Measurements from ENCODE around the gene SHQ1. TPM values are rescaled to one million over a fixed set of nuclear protein-coding genes. Genes with fewer than 3 reads are reported as not detected.
"Not testable (repeated sequence)": the region's sequence is repeated elsewhere in the genome, so short reads cannot be mapped to it uniquely, and the experiment has no call there.

Gene SHQ1
- total RNA-seq, 2 donors from 2014 or later = 21.5 to 22.0 TPM

GRCh38 chr3:72811571-72811970 is 36.7 kb downstream of the SHQ1 start:
- DNase-seq (no peak), ATAC-seq (no peak)
- intact Hi-C loops (cut with DNase I, micrococcal nuclease) = loop anchor here in 1 of 2 donors (10.0 kb wide), 1 partner anchor 857 kb away; no protein-coding TSS in a partner anchor

DNA sequence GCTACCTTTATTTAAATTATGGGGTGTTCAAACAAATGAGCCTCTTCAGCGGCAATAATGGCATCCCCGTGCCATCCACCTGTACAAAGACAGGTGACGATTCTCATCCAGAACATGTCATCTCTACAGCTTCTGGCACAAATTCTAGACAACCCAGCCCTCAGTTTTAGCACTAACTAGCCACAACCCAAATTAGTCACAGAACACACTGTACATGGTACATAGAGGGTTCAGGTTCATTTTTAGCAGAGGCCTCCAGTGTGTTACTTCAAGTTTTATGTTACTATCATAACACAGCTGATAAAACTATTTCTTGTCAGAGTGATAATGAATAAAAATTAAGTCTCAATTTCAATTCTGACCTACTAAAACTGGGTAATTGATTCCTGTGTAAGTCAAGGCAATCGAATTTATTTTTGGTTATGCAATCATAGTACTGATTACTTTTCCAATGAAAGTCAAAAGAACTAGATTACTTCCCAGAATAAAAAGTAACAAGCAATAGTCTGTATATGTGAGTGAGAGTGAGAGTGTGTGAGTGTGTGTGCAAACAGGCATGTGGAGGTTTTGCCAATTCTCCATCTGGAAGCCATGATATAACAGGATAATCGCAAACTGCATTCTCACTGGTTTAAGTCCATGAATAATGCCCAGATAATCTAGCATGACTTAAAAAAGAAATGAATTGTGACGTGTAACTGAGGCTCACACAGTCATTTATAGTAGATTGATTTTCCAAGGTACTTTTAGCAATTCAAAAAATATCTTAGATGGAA is 37.4 kb downstream of the SHQ1 start:
- intact Hi-C loops (cut with DNase I, micrococcal nuclease) = loop anchor here in 1 of 2 donors (10.0 kb wide), 1 partner anchor 856 kb away; no protein-coding TSS in a partner anchor
- no peak for DNase-seq
- ATAC-seq = no peak

DNA sequence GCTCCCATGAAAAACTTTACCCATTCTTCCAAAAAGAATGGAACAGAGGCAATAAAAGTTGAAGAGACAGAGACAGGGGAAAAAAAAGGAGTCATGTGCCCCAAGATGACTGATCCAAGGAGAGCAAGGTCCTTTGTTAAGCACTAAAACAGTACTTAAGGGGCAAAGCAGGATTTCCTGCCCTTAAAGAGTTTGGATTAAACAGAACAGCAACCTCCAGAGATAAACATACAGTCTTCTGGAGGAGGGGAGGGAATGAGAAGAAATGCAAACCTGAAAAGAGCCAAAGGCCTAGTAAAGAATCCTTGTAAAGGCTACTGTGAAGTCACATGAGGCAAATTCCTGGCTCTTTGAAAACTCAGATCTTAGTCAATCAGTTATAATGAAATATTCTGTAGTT is 38.2 kb downstream of the SHQ1 start:
- DNase-seq (no peak), ATAC-seq (no peak)

GRCh38 chr3:72804361-72804760 is 43.9 kb downstream of the SHQ1 start:
- ATAC-seq (no peak), DNase-seq (no peak)
- intact Hi-C loops (cut with DNase I, micrococcal nuclease) = no loop called here

More for the DNA sequence above, 38.2 kb downstream of the SHQ1 start:
- intact Hi-C loops (cut with DNase I, micrococcal nuclease) = loop anchor here in 1 of 2 donors (10.0 kb wide), 1 partner anchor 855 kb away; no protein-coding TSS in a partner anchor

GRCh38 chr3:72803573-72803972 is 44.7 kb downstream of the SHQ1 start:
- DNase-seq (no peak), ATAC-seq (no peak)
- intact Hi-C loops (cut with DNase I, micrococcal nuclease) = no loop called here

DNA sequence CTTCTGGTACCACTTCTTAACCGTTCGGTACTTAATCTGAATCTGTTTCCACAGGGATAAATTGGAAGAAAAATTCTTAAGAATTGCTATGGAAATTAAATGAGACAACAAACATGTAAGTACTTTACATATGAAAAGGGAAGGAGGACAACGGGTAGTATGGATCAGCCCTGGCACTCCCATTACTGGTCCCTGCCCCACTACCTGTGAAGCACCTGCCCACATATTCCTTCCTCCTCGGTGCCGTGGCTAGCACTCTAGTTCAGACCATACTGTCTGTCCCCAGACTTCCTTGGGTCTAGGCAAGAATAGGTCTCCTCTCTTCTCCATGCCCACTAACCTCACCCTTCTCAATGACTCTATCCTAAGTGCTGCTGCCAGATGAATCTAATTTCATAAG is 46.2 kb downstream of the SHQ1 start:
- intact Hi-C loops (cut with DNase I, micrococcal nuclease) = no loop called here
- ATAC-seq (no peak), DNase-seq (no peak)

GRCh38 chr3:72800869-72801268 is 47.4 kb downstream of the SHQ1 start:
- DNase-seq = no peak
- intact Hi-C loops (cut with DNase I, micrococcal nuclease) = no loop called here
- no peak for ATAC-seq

GRCh38 chr3:72798552-72799195 is 49.6 kb downstream of the SHQ1 start:
- no peak for DNase-seq
- ATAC-seq = no peak
- intact Hi-C loops (cut with DNase I, micrococcal nuclease) = no loop called here

DNA sequence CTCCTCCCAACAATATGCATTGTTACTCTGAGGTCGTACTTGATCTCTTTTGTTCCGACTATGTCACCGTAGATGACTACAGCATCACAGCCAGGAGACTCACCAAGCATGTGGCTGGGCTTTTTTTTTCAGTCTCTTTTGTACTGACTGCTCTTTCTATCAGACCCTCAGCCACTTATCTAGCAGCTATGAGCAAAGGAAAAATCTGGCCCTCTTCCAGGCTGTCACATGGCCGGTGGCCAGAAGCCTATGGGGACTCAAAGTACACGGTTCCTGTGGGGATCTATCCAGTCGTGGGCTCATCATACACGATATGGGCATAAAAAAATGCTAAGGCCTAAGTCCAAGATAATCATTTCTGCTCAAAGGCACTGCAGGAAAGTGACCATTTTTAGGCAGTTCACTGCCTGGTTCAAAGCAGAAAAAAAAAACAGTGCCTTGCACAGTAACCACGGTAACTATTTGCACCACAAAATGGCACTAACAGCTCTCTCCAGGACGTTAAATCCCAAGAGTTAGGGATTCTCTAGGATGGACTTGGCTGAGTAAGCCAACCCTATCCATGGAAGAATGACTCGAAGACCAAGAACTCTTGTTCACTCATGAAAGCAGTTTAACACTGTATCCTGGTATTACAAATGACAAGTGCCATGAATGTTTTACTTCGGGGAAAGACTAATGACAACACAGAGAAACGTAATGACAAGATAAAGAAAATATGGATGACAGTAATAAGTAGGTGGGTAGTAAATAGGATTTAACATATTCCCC is 50.3 kb downstream of the SHQ1 start:
- peak; percentile 52 for ATAC-seq
- intact Hi-C loops (cut with DNase I, micrococcal nuclease) = no loop called here
- DNase-seq = peak in 1 of 2 donors; percentile 26

- DNase-seq = no peak
- ATAC-seq = peak; percentile 46
- intact Hi-C loops (cut with DNase I, micrococcal nuclease) = no loop called here
Measured at GRCh38 chr3:72794079-72794478, 54.2 kb downstream of the SHQ1 start.

DNA sequence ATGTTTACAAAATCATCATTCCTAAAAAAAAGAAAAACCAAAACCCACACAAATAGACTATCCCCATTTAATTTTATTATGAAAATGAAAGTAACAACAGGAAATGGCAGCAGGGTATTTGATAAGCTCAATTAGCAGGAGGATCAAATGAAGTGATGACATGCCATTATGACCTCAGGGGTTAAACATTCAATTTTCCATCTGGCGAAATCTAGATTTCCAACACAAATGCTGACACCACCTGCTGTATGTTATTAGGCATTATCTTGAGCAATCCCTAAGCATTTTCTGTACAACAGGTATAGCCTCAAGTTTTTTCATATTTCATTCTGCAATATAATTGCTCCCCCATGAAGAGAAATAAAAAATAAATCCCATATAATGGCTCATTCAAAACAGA is 57.1 kb downstream of the SHQ1 start:
- ATAC-seq (no peak), DNase-seq (no peak)
- intact Hi-C loops (cut with DNase I, micrococcal nuclease) = no loop called here

DNA sequence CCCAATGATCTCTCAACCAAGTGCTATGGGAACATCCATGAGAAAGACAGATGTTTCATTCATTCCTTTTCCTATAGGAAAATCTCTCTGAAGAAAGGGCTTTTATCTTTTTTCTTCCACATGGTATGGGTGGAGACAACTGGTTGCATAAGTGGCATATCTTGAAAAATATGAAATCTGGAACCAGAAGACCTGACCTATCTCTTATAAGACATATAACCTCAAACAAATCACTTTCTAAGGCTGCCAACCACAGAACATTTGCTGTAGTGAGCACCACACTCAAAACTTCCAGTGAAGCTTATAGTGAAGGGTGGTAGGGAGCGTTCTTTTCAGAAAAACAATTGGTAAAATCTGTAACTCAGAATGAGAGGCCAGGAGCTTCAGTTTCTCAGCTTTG is 58.5 kb downstream of the SHQ1 start:
- DNase-seq (no peak), ATAC-seq (no peak)
- intact Hi-C loops (cut with DNase I, micrococcal nuclease) = no loop called here

DNA sequence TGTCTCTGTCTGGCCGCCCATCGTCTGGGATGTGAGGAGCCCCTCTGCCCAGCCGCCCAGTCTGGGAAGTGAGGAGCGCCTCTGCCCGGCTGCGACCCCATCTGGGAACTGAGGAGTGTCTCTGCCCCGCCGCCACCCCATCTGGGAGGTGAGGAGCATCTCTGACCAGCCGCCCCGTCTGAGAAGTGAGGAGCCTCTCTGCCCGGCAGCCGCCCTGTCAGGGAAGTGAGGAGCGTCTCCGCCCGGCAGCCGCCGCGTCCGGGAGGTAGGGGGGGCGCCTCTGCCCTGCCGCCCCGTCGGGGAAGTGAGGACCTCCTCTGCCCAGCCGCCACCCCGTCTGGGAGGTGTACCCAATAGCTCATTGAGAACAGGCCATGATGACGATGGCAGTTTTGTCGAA is 60.0 kb downstream of the SHQ1 start:
- intact Hi-C loops (cut with DNase I, micrococcal nuclease); ATAC-seq; DNase-seq: not testable (repeated sequence)

DNA sequence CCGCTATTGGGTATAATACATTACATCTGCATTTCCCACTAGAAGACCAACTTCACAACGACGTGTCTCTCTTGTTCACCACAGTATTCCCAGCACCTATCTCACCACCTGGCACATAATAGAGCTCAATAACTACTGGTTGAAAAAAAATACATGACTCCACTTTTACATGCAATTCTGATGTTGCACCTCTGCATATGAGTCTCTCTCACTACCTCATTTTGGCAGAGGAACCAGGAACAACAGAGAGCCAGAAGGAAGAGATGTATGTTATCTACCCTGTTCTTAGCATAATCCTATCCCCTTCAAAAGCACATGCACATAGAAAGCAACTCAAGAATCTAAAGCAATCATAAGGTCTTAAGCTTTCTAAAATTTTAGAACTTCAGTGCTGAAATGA is 61.6 kb downstream of the SHQ1 start:
- intact Hi-C loops (cut with DNase I, micrococcal nuclease) = no loop called here

GRCh38 chr3:72784226-72784625 is 64.0 kb downstream of the SHQ1 start:
- intact Hi-C loops (cut with DNase I, micrococcal nuclease) = no loop called here
- ATAC-seq (no peak), DNase-seq (no peak)

More for the DNA sequence above, 61.6 kb downstream of the SHQ1 start:
- ATAC-seq (no peak), DNase-seq (no peak)

GRCh38 chr3:72782521-72782920 is 65.7 kb downstream of the SHQ1 start:
- ATAC-seq = no peak
- intact Hi-C loops (cut with DNase I, micrococcal nuclease) = no loop called here
- DNase-seq = no peak

- ATAC-seq = no peak
- intact Hi-C loops (cut with DNase I, micrococcal nuclease) = no loop called here
Measured at GRCh38 chr3:72769758-72770540, 78.3 kb downstream of the SHQ1 start.

GRCh38 chr3:72768936-72769335 is 79.3 kb downstream of the SHQ1 start:
- ATAC-seq (no peak), DNase-seq (no peak)
- intact Hi-C loops (cut with DNase I, micrococcal nuclease) = no loop called here

More at GRCh38 chr3:72769758-72770540, 78.3 kb downstream of the SHQ1 start:
- DNase-seq = no peak

- ATAC-seq = no peak
- DNase-seq = no peak
- intact Hi-C loops (cut with DNase I, micrococcal nuclease) = no loop called here
Measured at GRCh38 chr3:72768481-72768880, 79.8 kb downstream of the SHQ1 start.
